Measurements from ENCODE around the gene UBL7. TPM values are rescaled to one million over a fixed set of nuclear protein-coding genes. Genes with fewer than 3 reads are reported as not detected.

The UBL7 gene
- total RNA-seq, 3 donors from 2014 or later, result 29.5 to 43.5 (median 37.6) TPM

DNA sequence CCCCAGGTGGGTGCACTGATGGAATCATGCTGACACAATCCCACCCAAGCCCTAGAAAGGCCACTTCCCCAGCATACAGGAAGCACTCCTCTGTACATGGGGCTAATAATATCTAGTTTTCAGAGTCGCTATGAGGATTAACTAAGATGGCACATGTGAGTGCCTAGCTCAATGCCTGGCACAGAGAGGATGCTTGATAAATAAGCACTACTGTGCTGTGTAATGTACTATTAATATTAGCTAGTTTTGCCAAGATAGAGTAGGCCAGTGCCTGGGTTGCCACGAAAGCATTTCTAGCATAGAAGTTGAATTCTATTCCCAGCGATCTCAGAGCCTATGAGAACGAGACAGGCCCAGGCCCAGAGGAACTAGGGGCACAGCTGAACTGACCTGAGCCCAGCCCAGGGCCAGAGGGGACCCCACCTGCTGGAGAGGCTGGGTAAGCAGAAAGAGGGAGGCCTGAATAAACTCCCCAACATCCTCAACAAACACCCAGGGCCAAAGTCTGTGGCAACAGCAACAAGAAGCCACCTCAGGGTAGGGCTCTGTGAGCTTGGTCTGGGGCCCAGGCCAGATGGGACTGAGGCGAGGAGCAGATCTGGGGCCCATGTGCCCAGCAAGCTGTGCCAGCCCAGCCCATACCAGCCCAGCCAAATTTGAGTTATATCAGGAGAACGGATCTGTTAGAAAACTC is 19.6 kb downstream of the UBL7 start:
- intact Hi-C loops (cut with DNase I, micrococcal nuclease), result no loop called here
- H3K9me3 ChIP-seq, result no peaks in the 10 kb centered on the region
- no peaks in the 10 kb centered on the region for H3K36me3 ChIP-seq (ENCODE audit: low read depth)
- TF ChIP-seq, protein P1, sequence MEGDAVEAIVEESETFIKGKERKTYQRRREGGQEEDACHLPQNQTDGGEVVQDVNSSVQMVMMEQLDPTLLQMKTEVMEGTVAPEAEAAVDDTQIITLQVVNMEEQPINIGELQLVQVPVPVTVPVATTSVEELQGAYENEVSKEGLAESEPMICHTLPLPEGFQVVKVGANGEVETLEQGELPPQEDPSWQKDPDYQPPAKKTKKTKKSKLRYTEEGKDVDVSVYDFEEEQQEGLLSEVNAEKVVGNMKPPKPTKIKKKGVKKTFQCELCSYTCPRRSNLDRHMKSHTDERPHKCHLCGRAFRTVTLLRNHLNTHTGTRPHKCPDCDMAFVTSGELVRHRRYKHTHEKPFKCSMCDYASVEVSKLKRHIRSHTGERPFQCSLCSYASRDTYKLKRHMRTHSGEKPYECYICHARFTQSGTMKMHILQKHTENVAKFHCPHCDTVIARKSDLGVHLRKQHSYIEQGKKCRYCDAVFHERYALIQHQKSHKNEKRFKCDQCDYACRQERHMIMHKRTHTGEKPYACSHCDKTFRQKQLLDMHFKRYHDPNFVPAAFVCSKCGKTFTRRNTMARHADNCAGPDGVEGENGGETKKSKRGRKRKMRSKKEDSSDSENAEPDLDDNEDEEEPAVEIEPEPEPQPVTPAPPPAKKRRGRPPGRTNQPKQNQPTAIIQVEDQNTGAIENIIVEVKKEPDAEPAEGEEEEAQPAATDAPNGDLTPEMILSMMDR (IDR thresholded peaks at IDR 0.05), result no peak
- DNase-seq (no peak), ATAC-seq (no peak)
- H3K4me3 ChIP-seq, result no peak overlapping the region
- no peaks in the 10 kb centered on the region for H3K4me1 ChIP-seq (ENCODE audit: low read depth)

DNA sequence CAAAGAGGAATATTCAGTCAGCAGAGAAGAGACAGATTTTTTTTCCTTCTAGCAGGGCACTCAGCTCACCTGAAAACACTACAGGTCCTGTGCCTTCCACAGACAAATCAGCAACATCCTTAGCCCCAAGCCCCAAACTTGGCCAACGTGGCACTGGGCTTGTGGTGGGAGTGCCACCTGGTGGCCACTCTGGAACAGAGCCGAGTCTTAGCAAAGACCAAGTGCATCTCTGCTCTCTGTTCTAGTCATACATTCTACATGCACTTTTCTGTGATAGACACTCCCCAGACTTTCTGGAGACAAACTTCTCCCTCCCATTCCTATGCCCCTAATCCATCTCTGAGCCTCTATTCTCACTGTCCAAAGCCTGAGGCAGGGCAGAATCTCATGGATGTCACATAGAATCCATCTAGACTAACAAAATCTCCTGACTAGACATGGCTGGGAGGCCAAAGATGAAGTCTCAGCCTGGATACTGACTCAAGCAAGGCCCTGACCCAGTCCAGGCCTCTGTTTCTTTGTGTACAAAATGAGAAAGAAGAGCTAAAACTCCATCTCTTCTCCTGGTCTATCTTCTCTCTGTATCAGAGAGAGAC is 22.1 kb downstream of the UBL7 start:
- peak; percentile 65 to 80 (median 77) for DNase-seq
- Histone ChIP-seq H3K4me3 (no peak overlapping the region), H3K9me3 (no peaks in the 10 kb centered on the region), H3K36me3 (ENCODE audit: low read depth) (no peaks in the 10 kb centered on the region), H3K4me1 (ENCODE audit: low read depth) (no peaks in the 10 kb centered on the region)
- ATAC-seq, result peak; percentile 77
- intact Hi-C loops (cut with DNase I, micrococcal nuclease), result loop anchor here (2.0 to 5.0 kb wide), 2 partner anchors 56 to 57 kb away; no protein-coding TSS in a partner anchor
- TF ChIP-seq, protein P1 (IDR thresholded peaks at IDR 0.05), result peak; percentile 74

DNA sequence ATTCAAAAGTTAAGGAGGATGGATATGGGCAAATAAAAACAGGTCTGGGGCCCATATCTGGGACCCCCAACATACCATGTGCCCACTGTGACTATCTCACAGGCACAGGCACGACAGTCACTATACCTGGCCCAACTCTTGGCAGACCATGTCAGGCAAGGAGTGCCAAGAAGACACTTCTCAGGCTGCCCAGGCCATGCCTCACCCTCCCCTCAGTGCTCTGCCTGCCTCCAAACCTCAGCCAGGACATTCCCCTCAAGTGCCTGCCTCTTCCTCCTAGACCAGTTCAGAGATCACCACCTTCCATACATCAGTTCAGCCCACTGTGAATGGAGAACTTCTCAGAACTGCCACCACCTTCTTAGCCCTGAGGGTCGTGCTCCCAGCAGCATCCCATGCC is 22.8 kb downstream of the UBL7 start:
- ATAC-seq, result no peak

DNA sequence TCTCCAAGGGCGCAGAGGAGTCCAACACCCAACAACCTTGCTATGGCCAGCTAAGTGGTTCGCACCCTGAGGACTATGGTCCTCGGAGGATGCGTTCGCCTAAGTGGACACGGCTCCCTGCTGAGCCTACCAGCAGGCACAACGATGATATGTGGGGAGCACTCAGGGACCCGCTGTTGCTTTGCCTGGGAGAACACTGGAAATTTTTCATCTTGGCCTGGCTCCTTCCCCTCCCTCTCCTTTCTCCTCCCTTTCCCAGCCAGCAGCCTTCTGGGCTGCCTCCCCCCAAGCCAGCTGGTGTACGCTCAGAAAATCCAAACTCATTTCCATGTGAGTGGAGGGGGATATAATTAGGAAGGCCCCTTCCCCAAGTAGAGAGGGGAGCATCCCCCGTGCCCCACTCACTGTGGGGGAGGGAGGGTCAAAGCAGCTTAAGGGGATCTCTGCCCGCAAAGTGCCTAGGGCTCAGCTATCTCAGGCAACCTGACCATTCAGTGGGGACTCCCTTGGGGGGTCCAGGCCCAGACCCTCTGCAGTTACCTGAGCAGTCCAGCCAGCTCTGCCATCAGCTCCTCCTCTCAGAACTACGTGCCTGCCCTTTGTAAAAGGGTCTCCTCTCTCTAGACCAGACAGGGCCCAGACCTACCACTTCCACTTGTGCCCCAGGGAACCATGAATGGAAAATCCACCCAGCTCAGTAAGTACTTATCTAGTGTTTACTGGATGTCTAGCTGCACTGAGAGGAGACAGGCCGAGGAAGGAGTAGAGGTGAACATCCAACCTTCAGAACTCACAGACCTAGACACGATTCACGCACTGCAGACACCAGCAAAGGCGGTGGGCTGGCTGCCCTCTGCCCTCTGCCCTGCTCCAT is 26.5 kb downstream of the UBL7 start:
- Histone ChIP-seq H3K9me3 (no peaks in the 10 kb centered on the region), H3K36me3 (ENCODE audit: low read depth) (no peaks in the 10 kb centered on the region), H3K4me3 (no peak overlapping the region), H3K4me1 (ENCODE audit: low read depth) (peaks cover 8% of the 10 kb centered on the region)
- DNase-seq (peak in 1 of 3 donors; percentile 44), ATAC-seq (peak; percentile 2)
- TF ChIP-seq, protein P1 (IDR thresholded peaks at IDR 0.05), result no peak
- intact Hi-C loops (cut with DNase I, micrococcal nuclease), result loop anchor here in 1 of 2 donors (5.0 kb wide), 1 partner anchor 52 kb away; no protein-coding TSS in a partner anchor

More for the DNA sequence above, 22.8 kb downstream of the UBL7 start:
- H3K4me1 ChIP-seq (ENCODE audit: low read depth), result peaks cover 2% of the 10 kb centered on the region
- no peak for DNase-seq
- TF ChIP-seq, protein P1 (IDR thresholded peaks at IDR 0.05), result no peak
- H3K9me3 ChIP-seq, result no peaks in the 10 kb centered on the region
- H3K4me3 ChIP-seq, result no peak overlapping the region
- intact Hi-C loops (cut with DNase I, micrococcal nuclease), result loop anchor here (2.0 to 5.0 kb wide), 2 partner anchors 55 to 56 kb away; no protein-coding TSS in a partner anchor
- H3K36me3 ChIP-seq (ENCODE audit: low read depth), result no peaks in the 10 kb centered on the region

DNA sequence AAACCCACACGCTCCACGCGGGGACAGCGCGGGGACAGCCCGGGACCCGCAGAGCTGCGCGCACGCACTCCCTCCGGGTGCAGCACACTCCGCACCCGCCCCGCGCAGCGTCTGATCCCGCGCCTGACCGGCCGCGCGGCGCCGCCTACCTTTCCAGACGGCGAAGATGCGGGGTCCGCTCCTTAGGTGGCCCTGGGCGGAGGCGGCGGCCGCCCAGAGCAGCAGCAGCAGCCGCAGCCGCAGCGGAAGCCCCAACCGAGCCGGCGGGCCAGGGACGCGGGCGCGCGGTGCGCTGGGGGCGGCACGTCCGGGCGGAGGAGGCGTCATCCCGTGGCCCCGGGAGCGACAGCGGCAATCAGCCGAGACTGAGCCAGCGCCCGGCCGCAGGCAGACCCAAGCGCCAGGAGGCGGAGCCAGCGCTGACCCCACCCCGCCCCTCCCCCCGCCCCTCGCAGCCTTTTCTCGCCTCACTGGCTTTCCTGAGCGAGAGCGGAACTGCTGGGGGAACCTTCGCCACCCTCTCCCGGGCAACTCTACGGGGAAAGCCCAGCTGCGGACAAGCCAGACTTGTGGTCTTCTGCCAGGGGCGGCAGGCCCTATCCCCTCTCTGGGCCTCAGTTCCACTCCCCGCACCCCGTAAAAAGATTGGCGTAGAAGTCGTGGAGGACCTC is 27.2 kb downstream of the UBL7 start, which contains the start of gene SEMA7A:
SEMA7A (minus strand) TSS at position 367 of the 671 bp plus-strand sequence; CDS start at position 327, 40 bp downstream.
- TF ChIP-seq, protein P1 (IDR thresholded peaks at IDR 0.05), result no peak
- H3K9me3 ChIP-seq, result no peaks in the 10 kb centered on the region
- H3K4me1 ChIP-seq (ENCODE audit: low read depth), result peaks cover 8% of the 10 kb centered on the region
- peak; percentile 91 for ATAC-seq
- intact Hi-C loops (cut with DNase I, micrococcal nuclease), result no loop called here
- DNase-seq, result peak; percentile 75 to 91 (median 85)
- H3K4me3 ChIP-seq, result peak within 1 kb of the TSS; percentile 28
- no peaks in the 10 kb centered on the region for H3K36me3 ChIP-seq (ENCODE audit: low read depth)
